Thymus (tissue), 11 donors: ENCODE results near the gene FAM219A. TPM values are rescaled to one million over a fixed set of nuclear protein-coding genes. Genes with fewer than 3 reads are reported as not detected.
A peak's percentile ranks its signal among the peaks of the same experiment; 100 is the strongest.

Source experiments
- DNase-seq, 9 donors: peaks; one replicate each; pipeline ENCODE4 v3.0.0-alpha.2; 2013; ENCODE audit warnings: low spot score in 9 of 9, low read depth in 6 of 9, missing footprints in 1 of 9
- H3K27ac ChIP-seq, 2 donors: one replicate each; pipeline ENCODE4 v1.5.1; 2013; ENCODE audit warnings: control low read depth in 1 of 2, low read depth in 1 of 2, low read length in 1 of 2, mild to moderate bottlenecking in 1 of 2, moderate library complexity in 1 of 2
- H3K27me3 ChIP-seq, 2 donors: one replicate each; pipeline ENCODE4 v1.5.1; 2013; ENCODE audit warnings: low read length in 1 of 2; ENCODE audit not compliant: control insufficient read depth in 2 of 2, insufficient read depth in 1 of 2
- H3K36me3 ChIP-seq, 2 donors: one replicate each; pipeline ENCODE4 v1.5.1; 2013; ENCODE audit warnings: low read length in 1 of 2, mild to moderate bottlenecking in 1 of 2, moderate library complexity in 1 of 2; ENCODE audit not compliant: control insufficient read depth in 2 of 2, insufficient read depth in 2 of 2
- H3K4me1 ChIP-seq, 2 donors: one replicate each; pipeline ENCODE4 v1.5.1; 2013; ENCODE audit warnings: low read length in 2 of 2; ENCODE audit not compliant: control insufficient read depth in 2 of 2, insufficient read depth in 2 of 2
- H3K4me3 ChIP-seq, 2 donors: one replicate each; pipeline ENCODE4 v1.5.1; 2013; ENCODE audit warnings: low read length in 2 of 2, control low read depth in 1 of 2, mild to moderate bottlenecking in 1 of 2
- H3K9me3 ChIP-seq, 2 donors: one replicate each; pipeline ENCODE4 v1.5.1; 2013; ENCODE audit warnings: low read length in 1 of 2, mild to moderate bottlenecking in 1 of 2; ENCODE audit not compliant: control insufficient read depth in 2 of 2, insufficient read depth in 1 of 2
- WGBS: extraction: QIAGEN DNeasy Blood & Tissue Kit; methylation state at CpG from one replicate; pipeline ENCODE4 v1.1.7; 2013; 5-methylcytosine and 5-hydroxymethylcytosine counted together
- polyA plus RNA-seq: library from polyadenylated mRNA; stranded (reverse); fragments of 200-250 nt; gene quantifications from one replicate; pipeline ENCODE4 v1.2.3, GENCODE V29; 2013
- total RNA-seq: library from RNA; stranded (reverse); fragments of 120-200 nt; gene quantifications from one replicate; pipeline ENCODE4 v1.2.4, GENCODE V29; 2013
- donor health status: healthy.

FAM219A gene
- total and polyA plus RNA-seq, 2 donors = 3.1 to 9.7 TPM

- Histone ChIP-seq H3K27ac (no peak overlapping the region), H3K27me3 (peaks cover 7 to 39% of the 10 kb centered on the region in 2 donors), H3K4me3 (no peak overlapping the region), H3K36me3 (no peaks in the 10 kb centered on the region), H3K9me3 (peaks cover 0 to 3% of the 10 kb centered on the region in 2 donors), H3K4me1 (peaks cover 0 to 7% of the 10 kb centered on the region in 2 donors)
- 95% methylated on average over 6 of the region's 6 CpGs for WGBS
- no peak for DNase-seq
Observed at GRCh38 chr9:34385561-34386230, 72.7 kb downstream of the FAM219A start.

GRCh38 chr9:34384368-34385165 lies 73.8 kb downstream of the FAM219A start:
- H3K27me3 ChIP-seq = peaks cover 7 to 50% of the 10 kb centered on the region in 2 donors
- H3K4me3 ChIP-seq = no peak overlapping the region
- peaks cover 0 to 4% of the 10 kb centered on the region in 2 donors for H3K9me3 ChIP-seq
- H3K4me1 ChIP-seq = peaks cover 0 to 18% of the 10 kb centered on the region in 2 donors
- H3K36me3 ChIP-seq = no peaks in the 10 kb centered on the region
- no peak overlapping the region for H3K27ac ChIP-seq
- 90% methylated on average over 7 of the region's 7 CpGs for WGBS
- DNase-seq = no peak

GRCh38 chr9:34383904-34384303 lies 74.5 kb downstream of the FAM219A start:
- peaks cover 0 to 7% of the 10 kb centered on the region in 2 donors for H3K9me3 ChIP-seq
- 93% methylated on average over 4 of the region's 4 CpGs for WGBS
- no peak overlapping the region for H3K4me3 ChIP-seq
- H3K4me1 ChIP-seq = peaks cover 0 to 24% of the 10 kb centered on the region in 2 donors
- H3K27me3 ChIP-seq = peaks cover 7 to 53% of the 10 kb centered on the region in 2 donors
- H3K36me3 ChIP-seq = no peaks in the 10 kb centered on the region
- H3K27ac ChIP-seq = no peak overlapping the region
- no peak for DNase-seq

- no peaks in the 10 kb centered on the region for H3K36me3 ChIP-seq
- H3K9me3 ChIP-seq = peaks cover 0 to 7% of the 10 kb centered on the region in 2 donors
- H3K27me3 ChIP-seq = peaks cover 7 to 62% of the 10 kb centered on the region in 2 donors
- no peak overlapping the region for H3K27ac ChIP-seq
- no peak for DNase-seq
- peaks cover 0 to 25% of the 10 kb centered on the region in 2 donors for H3K4me1 ChIP-seq
- WGBS = 95% methylated on average over 3 of the region's 3 CpGs
- no peak overlapping the region for H3K4me3 ChIP-seq
Observed at GRCh38 chr9:34382879-34383278, 75.5 kb downstream of the FAM219A start.

GRCh38 chr9:34382054-34382453 lies 76.3 kb downstream of the FAM219A start:
- WGBS = 97% methylated on average over 5 of the region's 5 CpGs
- Histone ChIP-seq H3K36me3 (no peaks in the 10 kb centered on the region), H3K27ac (no peak overlapping the region), H3K4me1 (peaks cover 4 to 31% of the 10 kb centered on the region in 2 donors), H3K9me3 (peaks cover 0 to 7% of the 10 kb centered on the region in 2 donors), H3K4me3 (no peak overlapping the region), H3K27me3 (peaks cover 7 to 64% of the 10 kb centered on the region in 2 donors)
- DNase-seq = no peak

GRCh38 chr9:34381323-34381722 lies 77.0 kb downstream of the FAM219A start:
- H3K9me3 ChIP-seq = peaks cover 0 to 7% of the 10 kb centered on the region in 2 donors
- WGBS = 38% methylated on average over 17 of the region's 17 CpGs
- H3K4me1 ChIP-seq = peaks cover 4 to 34% of the 10 kb centered on the region in 2 donors
- H3K36me3 ChIP-seq = no peaks in the 10 kb centered on the region
- peaks cover 7 to 65% of the 10 kb centered on the region in 2 donors for H3K27me3 ChIP-seq
- H3K27ac ChIP-seq = no peak overlapping the region
- peak overlapping the region; percentile 48 to 53 for H3K4me3 ChIP-seq
- DNase-seq = no peak

- Histone ChIP-seq H3K9me3 (peaks cover 0 to 7% of the 10 kb centered on the region in 2 donors), H3K27me3 (peaks cover 7 to 71% of the 10 kb centered on the region in 2 donors), H3K27ac (peak overlapping the region in 1 of 2 donors; percentile 54), H3K36me3 (no peaks in the 10 kb centered on the region), H3K4me3 (peak overlapping the region; percentile 48 to 53), H3K4me1 (peaks cover 7 to 40% of the 10 kb centered on the region in 2 donors)
- peak in 8 of 9 donors; percentile 53 to 88 (median 71) for DNase-seq
- WGBS = 4% methylated on average over 59 of the region's 59 CpGs
Observed at GRCh38 chr9:34380511-34381315, 77.7 kb downstream of the FAM219A start.

- 11% methylated on average over 24 of the region's 24 CpGs for WGBS
- peaks cover 0 to 7% of the 10 kb centered on the region in 2 donors for H3K9me3 ChIP-seq
- no peaks in the 10 kb centered on the region for H3K36me3 ChIP-seq
- peak in 4 of 9 donors; percentile 11 to 43 (median 18) for DNase-seq
- peak overlapping the region; percentile 48 to 53 for H3K4me3 ChIP-seq
- peaks cover 7 to 42% of the 10 kb centered on the region in 2 donors for H3K4me1 ChIP-seq
- H3K27ac ChIP-seq = no peak overlapping the region
- H3K27me3 ChIP-seq = peaks cover 7 to 76% of the 10 kb centered on the region in 2 donors
Observed at GRCh38 chr9:34380034-34380510, 78.3 kb downstream of the FAM219A start.
